ENCODE measurements around the gene SOX5. TPM values are rescaled to one million over a fixed set of nuclear protein-coding genes. Genes with fewer than 3 reads are reported as not detected.

Gene SOX5
- total and polyA plus RNA-seq, 2 donors (not counting 1 experiment from before 2014, with no cell fraction given) = 3.9 to 17.2 TPM

GRCh38 chr12:23657598-23657997, 291.9 kb downstream of the SOX5 start:
- POLR2A ChIA-PET = no interaction called here
- DNase-seq (no peak), ATAC-seq (ENCODE audit: low read depth) (no peak)
- no peak overlapping the region for H3K4me2 ChIP-seq (replicated peaks; ENCODE audit: low read depth, low read length, poor library complexity, severe bottlenecking)
- H4K20me1 ChIP-seq (ENCODE audit: control insufficient read depth, insufficient read depth, low read length, poor library complexity, severe bottlenecking) = no peaks in the 10 kb centered on the region
- no peaks in the 10 kb centered on the region for H3K4me1 ChIP-seq (ENCODE audit: control insufficient read depth in 2 of 2, insufficient read depth in 2 of 2, low read length in 2 of 2)
- H3K9me3 Mint-ChIP-seq (ENCODE audit: insufficient read depth) = no peaks in the 10 kb centered on the region
- no peaks in the 10 kb centered on the region for H3K9me3 ChIP-seq (ENCODE audit: control extremely low read depth in 1 of 3, control insufficient read depth in 2 of 3, insufficient read depth in 1 of 3, low read length in 2 of 3)
- no peak overlapping the region for H2AFZ ChIP-seq (ENCODE audit: insufficient read depth, low read depth, low read length, poor library complexity, severe bottlenecking)
- TF ChIP-seq, protein P1, sequence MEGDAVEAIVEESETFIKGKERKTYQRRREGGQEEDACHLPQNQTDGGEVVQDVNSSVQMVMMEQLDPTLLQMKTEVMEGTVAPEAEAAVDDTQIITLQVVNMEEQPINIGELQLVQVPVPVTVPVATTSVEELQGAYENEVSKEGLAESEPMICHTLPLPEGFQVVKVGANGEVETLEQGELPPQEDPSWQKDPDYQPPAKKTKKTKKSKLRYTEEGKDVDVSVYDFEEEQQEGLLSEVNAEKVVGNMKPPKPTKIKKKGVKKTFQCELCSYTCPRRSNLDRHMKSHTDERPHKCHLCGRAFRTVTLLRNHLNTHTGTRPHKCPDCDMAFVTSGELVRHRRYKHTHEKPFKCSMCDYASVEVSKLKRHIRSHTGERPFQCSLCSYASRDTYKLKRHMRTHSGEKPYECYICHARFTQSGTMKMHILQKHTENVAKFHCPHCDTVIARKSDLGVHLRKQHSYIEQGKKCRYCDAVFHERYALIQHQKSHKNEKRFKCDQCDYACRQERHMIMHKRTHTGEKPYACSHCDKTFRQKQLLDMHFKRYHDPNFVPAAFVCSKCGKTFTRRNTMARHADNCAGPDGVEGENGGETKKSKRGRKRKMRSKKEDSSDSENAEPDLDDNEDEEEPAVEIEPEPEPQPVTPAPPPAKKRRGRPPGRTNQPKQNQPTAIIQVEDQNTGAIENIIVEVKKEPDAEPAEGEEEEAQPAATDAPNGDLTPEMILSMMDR (IDR thresholded peaks at IDR 0.05) = no peak
- no peak for TF ChIP-seq EZH2 (IDR thresholded peaks at IDR 0.05; ENCODE audit: borderline replicate concordance, insufficient read depth, low read depth, low read length, poor library complexity, severe bottlenecking)
- H3K27me3 Mint-ChIP-seq = no peaks in the 10 kb centered on the region
- intact Hi-C loops (cut with micrococcal nuclease) = no loop called here
- H3K9ac ChIP-seq (ENCODE audit: low read length) = no peak overlapping the region
- no peak overlapping the region for H3K27ac Mint-ChIP-seq
- H3K4me1 Mint-ChIP-seq = no peaks in the 10 kb centered on the region
- CTCF ChIA-PET = no interaction called here
- H3K27me3 ChIP-seq (replicated peaks in 1 of 4; ENCODE audit: control extremely low read depth in 1 of 4, control insufficient read depth in 3 of 4, insufficient read depth in 4 of 4, low read length in 3 of 4) = no peaks in the 10 kb centered on the region
- H3K4me3 Mint-ChIP-seq = no peak overlapping the region
- no peaks in the 10 kb centered on the region for H3K79me2 ChIP-seq (ENCODE audit: control insufficient read depth, insufficient read depth, low read length)
- no peak overlapping the region for H3K4me3 ChIP-seq (ENCODE audit: control extremely low read depth in 1 of 5, extremely low read depth in 1 of 5, insufficient read depth in 1 of 5, low read depth in 2 of 5, low read length in 4 of 5)
- H3K27ac ChIP-seq (ENCODE audit: low read length in 2 of 2) = no peak overlapping the region
- no CpG with 5 or more reads among the region's 1 CpG for WGBS (ENCODE audit: insufficient coverage)
- H3K36me3 ChIP-seq (replicated peaks in 1 of 2; ENCODE audit: control extremely low read depth in 1 of 2, control insufficient read depth in 1 of 2, extremely low read depth in 1 of 2, insufficient read depth in 2 of 2, low read length in 1 of 2) = no peaks in the 10 kb centered on the region

DNA sequence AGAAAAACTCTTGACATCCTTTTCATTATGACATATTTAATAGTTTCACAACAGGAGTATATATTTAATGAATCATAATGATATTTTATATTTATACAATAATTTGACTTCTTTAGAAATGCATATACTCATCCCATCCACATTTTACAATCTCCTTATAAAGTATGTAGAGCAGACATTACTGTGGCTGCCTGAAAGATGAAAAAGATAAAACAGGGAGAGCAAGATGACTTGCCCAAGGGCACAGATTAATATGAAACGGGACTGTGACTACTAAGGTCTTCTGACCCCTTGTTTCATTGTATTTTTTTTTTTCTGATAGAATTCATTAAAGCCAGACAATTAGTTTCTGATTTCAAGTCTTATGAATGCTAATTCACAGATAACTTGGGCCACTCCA, 293.6 kb downstream of the SOX5 start:
- no peaks in the 10 kb centered on the region for H3K27me3 ChIP-seq (replicated peaks in 1 of 4; ENCODE audit: control extremely low read depth in 1 of 4, control insufficient read depth in 3 of 4, insufficient read depth in 4 of 4, low read length in 3 of 4)
- ChIA-PET CTCF (no interaction called here), POLR2A (no interaction called here)
- no peaks in the 10 kb centered on the region for H3K79me2 ChIP-seq (ENCODE audit: control insufficient read depth, insufficient read depth, low read length)
- H2AFZ ChIP-seq (ENCODE audit: insufficient read depth, low read depth, low read length, poor library complexity, severe bottlenecking) = no peak overlapping the region
- no peaks in the 10 kb centered on the region for H3K36me3 ChIP-seq (replicated peaks in 1 of 2; ENCODE audit: control extremely low read depth in 1 of 2, control insufficient read depth in 1 of 2, extremely low read depth in 1 of 2, insufficient read depth in 2 of 2, low read length in 1 of 2)
- no peaks in the 10 kb centered on the region for H4K20me1 ChIP-seq (ENCODE audit: control insufficient read depth, insufficient read depth, low read length, poor library complexity, severe bottlenecking)
- ATAC-seq (ENCODE audit: low read depth) (no peak), DNase-seq (no peak)
- no peak overlapping the region for H3K27ac ChIP-seq (ENCODE audit: low read length in 2 of 2)
- Mint-ChIP-seq H3K4me3 (no peak overlapping the region), H3K9me3 (ENCODE audit: insufficient read depth) (no peaks in the 10 kb centered on the region), H3K4me1 (no peaks in the 10 kb centered on the region), H3K27me3 (no peaks in the 10 kb centered on the region), H3K27ac (no peak overlapping the region)
- no peak overlapping the region for H3K9ac ChIP-seq (ENCODE audit: low read length)
- WGBS (ENCODE audit: insufficient coverage) = no CpG with 5 or more reads among the region's 1 CpG
- H3K4me2 ChIP-seq (replicated peaks; ENCODE audit: low read depth, low read length, poor library complexity, severe bottlenecking) = no peak overlapping the region
- intact Hi-C loops (cut with micrococcal nuclease) = no loop called here
- H3K9me3 ChIP-seq (ENCODE audit: control extremely low read depth in 1 of 3, control insufficient read depth in 2 of 3, insufficient read depth in 1 of 3, low read length in 2 of 3) = no peaks in the 10 kb centered on the region
- no peaks in the 10 kb centered on the region for H3K4me1 ChIP-seq (ENCODE audit: control insufficient read depth in 2 of 2, insufficient read depth in 2 of 2, low read length in 2 of 2)
- no peak for TF ChIP-seq EZH2 (IDR thresholded peaks at IDR 0.05; ENCODE audit: borderline replicate concordance, insufficient read depth, low read depth, low read length, poor library complexity, severe bottlenecking)
- TF ChIP-seq, protein P1 (IDR thresholded peaks at IDR 0.05) = no peak
- H3K4me3 ChIP-seq (ENCODE audit: control extremely low read depth in 1 of 5, extremely low read depth in 1 of 5, insufficient read depth in 1 of 5, low read depth in 2 of 5, low read length in 4 of 5) = no peak overlapping the region

Measured in B cell (primary cell).